Activated CD4-positive, alpha-beta memory T cell treated with anti-CD3 and anti-CD28 coated beads for 36 hours (primary cell): ENCODE results near the gene GPR155. TPM values are rescaled to one million over a fixed set of nuclear protein-coding genes. Genes with fewer than 3 reads are reported as not detected.

Experiments
- CTCF ChIA-PET: fragments of 350-600 bp; sonication (Branson Sonifier 250); formaldehyde crosslinking; loops from one replicate; lab custom pipeline; 2021; ENCODE audit warnings: antibody characterized with exemption, inconsistent platforms; lab: Charles Lee
- POLR2A ChIA-PET: fragments of 350-600 bp; sonication (Branson Sonifier 250); formaldehyde crosslinking; loops from one replicate; lab custom pipeline; 2021; ENCODE audit warnings: antibody characterized with exemption; lab: Charles Lee
- DNase-seq: peaks from one replicate; pipeline ENCODE4 v3.0.0-alpha.2; 2020
- H3K27ac Mint-ChIP-seq: one replicate; pipeline ENCODE4 v1.8.0; 2021; ENCODE audit warnings: mixed read lengths
- H3K27me3 Mint-ChIP-seq: one replicate; pipeline ENCODE4 v1.8.0; 2021; ENCODE audit warnings: mixed read lengths
- H3K36me3 Mint-ChIP-seq: one replicate; pipeline ENCODE4 v1.8.0; 2021; ENCODE audit warnings: mixed read lengths
- H3K4me1 Mint-ChIP-seq: one replicate; pipeline ENCODE4 v1.8.0; 2021; ENCODE audit warnings: low read depth, mixed read lengths
- H3K4me3 Mint-ChIP-seq: one replicate; pipeline ENCODE4 v1.8.0; 2021; ENCODE audit warnings: mild to moderate bottlenecking, mixed read lengths
- H3K9me3 Mint-ChIP-seq: one replicate; pipeline ENCODE4 v1.8.0; 2021; ENCODE audit warnings: mixed read lengths
- intact Hi-C: fragments of 100-400 bp; cut with micrococcal nuclease; formaldehyde crosslinking; loops from one replicate; pipeline ENCODE4 v1.15.1; 2023
- total RNA-seq, 2 experiments: library from RNA; stranded (reverse); gene quantifications; one replicate each; pipeline ENCODE4 v1.2.3, GENCODE V29; 2021

Gene GPR155
- total RNA-seq, 2 experiments from 2014 or later: 9.2 to 9.5 TPM

DNA sequence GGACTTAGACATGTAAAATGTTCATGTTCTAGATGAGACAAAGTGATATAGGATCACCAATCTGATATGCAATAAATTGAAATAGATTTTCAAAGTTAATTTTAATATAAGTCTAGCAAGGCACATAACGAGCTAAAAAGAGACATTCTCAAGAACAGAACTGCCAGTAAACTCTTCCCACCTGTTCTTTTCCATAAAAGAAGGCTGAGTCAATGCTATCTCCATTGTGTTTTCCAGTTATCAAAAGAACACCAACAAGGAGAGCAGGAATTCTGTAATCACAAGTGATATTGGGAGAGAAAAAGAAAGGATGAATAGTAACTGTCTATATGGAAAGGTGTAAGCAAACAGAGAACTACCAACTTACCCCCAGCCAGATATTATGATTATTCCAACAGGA is 25.6 kb downstream of the GPR155 start:
- DNase-seq: no peak
- no peak overlapping the region for H3K27ac Mint-ChIP-seq
- no peaks in the 10 kb centered on the region for H3K9me3 Mint-ChIP-seq
- no peak overlapping the region for H3K4me3 Mint-ChIP-seq
- ChIA-PET CTCF (interaction anchor here (0.8 to 5.6 kb wide), 15 partner anchors 12 to 238 kb away, joined by 3 to 159 read pairs (median 21); partner anchors contain the start of gene GPR155), POLR2A (no interaction called here)
- intact Hi-C loops: no loop called here
- H3K27me3 Mint-ChIP-seq: no peaks in the 10 kb centered on the region
- peaks cover 7% of the 10 kb centered on the region for H3K36me3 Mint-ChIP-seq
- no peaks in the 10 kb centered on the region for H3K4me1 Mint-ChIP-seq

DNA sequence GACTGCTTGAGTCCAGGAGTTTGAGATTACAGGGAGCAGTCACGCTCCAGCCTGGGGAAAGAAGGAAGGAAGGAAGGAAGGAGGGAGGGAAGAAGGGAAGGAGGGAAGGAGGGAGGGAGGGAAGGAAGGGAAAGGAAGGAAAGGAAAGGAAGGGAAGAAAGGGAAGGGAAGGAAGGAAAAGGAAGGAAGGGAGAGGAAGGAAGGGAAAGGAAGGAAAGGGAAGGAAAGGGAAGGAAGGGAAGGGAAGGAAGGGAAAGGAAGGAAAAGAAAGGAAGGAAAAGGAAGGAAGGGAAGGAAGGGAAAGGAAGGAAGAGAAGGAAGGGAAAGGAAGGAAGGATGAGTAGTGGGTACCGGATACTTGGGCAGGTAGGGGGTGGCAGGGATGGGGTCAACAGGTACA is 32.3 kb downstream of the GPR155 start:
- Mint-ChIP-seq H3K4me3 (no peak overlapping the region), H3K4me1 (peaks cover 7% of the 10 kb centered on the region), H3K27ac (no peak overlapping the region), H3K9me3 (no peaks in the 10 kb centered on the region), H3K36me3 (peaks cover 10% of the 10 kb centered on the region), H3K27me3 (no peaks in the 10 kb centered on the region)
- ChIA-PET CTCF (interaction anchor here (1.8 kb wide), 1 partner anchor 9 kb away, joined by 11 read pairs; no protein-coding TSS in a partner anchor), POLR2A (no interaction called here)
- DNase-seq: no peak
- intact Hi-C loops: no loop called here

DNA sequence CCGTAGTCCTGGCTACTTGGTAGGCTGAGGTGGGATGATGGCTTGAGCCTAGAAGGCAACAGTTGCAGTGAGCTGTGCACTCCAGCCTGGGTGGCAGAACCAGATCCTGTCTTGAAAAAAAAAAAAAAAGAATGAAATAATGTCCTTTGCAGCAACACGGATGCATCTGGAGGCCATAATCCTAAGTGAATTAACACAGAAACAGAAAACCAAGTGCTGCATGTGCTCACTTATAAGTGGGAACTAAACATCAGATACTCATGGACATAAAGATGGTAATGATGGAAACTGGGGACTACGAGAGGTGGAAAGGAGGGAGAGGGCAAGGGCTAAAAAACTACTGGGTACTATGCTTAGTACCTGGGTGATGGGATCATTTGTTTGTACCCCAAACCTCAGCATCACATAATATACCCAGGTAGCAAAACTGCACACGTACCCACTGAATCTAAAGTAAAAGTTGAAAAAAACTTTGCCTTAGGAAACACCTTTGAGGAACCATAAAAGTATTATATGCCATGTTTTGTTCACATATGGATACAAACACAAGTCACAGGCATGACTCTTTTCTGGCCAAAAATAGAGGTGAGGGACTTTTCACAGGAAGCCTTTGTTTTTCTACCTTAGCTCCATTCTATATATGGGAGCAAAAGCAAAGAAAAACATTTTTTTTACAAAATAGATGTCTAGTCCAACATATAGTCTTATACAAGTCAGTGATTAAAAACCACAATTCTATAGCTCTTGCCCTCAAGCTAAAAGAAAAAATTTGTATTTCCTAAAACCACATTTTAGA is 36.6 kb downstream of the GPR155 start:
- peaks cover 18% of the 10 kb centered on the region for H3K36me3 Mint-ChIP-seq
- no peak overlapping the region for H3K27ac Mint-ChIP-seq
- intact Hi-C loops: no loop called here
- no peaks in the 10 kb centered on the region for H3K9me3 Mint-ChIP-seq
- H3K4me1 Mint-ChIP-seq: peaks cover 7% of the 10 kb centered on the region
- H3K27me3 Mint-ChIP-seq: no peaks in the 10 kb centered on the region
- ChIA-PET CTCF (interaction anchor here (1.3 kb wide), 1 partner anchor 13 kb away, joined by 6 read pairs; no protein-coding TSS in a partner anchor), POLR2A (no interaction called here)
- no peak overlapping the region for H3K4me3 Mint-ChIP-seq
- DNase-seq: no peak

DNA sequence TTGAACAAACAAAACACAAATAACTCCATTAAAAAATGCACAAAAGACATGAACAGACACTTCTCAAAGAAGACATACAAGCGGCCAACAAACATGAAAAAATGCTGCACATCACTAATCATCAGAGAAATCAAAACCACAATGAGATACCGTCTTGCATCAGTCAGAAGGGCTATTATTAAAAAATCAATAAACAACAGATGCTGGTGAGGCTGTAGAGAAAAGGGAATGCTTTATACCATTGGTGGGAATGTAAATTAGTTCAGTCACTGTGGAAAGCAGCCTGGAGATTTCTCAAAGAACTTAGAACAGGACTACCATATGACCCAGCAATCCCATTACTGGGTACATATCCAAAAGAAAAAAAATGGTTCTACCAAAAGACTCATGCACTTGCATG is 37.8 kb downstream of the GPR155 start:
- ChIA-PET POLR2A (no interaction called here), CTCF (no interaction called here)
- no peak overlapping the region for H3K27ac Mint-ChIP-seq
- DNase-seq: no peak
- H3K4me3 Mint-ChIP-seq: no peak overlapping the region
- peaks cover 7% of the 10 kb centered on the region for H3K4me1 Mint-ChIP-seq
- peaks cover 22% of the 10 kb centered on the region for H3K36me3 Mint-ChIP-seq
- intact Hi-C loops: no loop called here
- no peaks in the 10 kb centered on the region for H3K27me3 Mint-ChIP-seq
- no peaks in the 10 kb centered on the region for H3K9me3 Mint-ChIP-seq

DNA sequence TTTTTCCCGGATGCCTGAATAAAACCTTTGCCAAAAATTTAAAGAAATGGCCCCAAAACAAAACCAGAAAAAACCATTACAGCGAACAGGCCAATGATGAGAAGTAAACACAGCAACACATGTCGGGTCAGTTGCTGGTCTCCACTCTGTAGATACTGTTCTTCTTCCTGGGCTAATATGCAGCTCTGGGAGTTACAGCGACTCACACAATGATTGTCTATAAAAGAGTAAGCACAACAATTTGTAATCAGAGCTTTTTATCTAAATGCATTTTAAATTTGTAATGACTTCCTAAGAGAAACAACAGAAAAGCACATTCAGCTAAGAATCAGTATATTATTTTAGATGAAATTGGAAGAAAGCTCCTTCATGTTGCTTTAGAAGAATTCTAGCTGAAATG is 40.3 kb downstream of the GPR155 start:
- H3K27me3 Mint-ChIP-seq: no peaks in the 10 kb centered on the region
- ChIA-PET CTCF (interaction anchor here (0.9 kb wide), 1 partner anchor 16 kb away, joined by 3 read pairs; no protein-coding TSS in a partner anchor), POLR2A (no interaction called here)
- H3K9me3 Mint-ChIP-seq: no peaks in the 10 kb centered on the region
- intact Hi-C loops: no loop called here
- DNase-seq: no peak
- H3K4me3 Mint-ChIP-seq: no peak overlapping the region
- peaks cover 7% of the 10 kb centered on the region for H3K4me1 Mint-ChIP-seq
- H3K27ac Mint-ChIP-seq: no peak overlapping the region
- peaks cover 21% of the 10 kb centered on the region for H3K36me3 Mint-ChIP-seq

DNA sequence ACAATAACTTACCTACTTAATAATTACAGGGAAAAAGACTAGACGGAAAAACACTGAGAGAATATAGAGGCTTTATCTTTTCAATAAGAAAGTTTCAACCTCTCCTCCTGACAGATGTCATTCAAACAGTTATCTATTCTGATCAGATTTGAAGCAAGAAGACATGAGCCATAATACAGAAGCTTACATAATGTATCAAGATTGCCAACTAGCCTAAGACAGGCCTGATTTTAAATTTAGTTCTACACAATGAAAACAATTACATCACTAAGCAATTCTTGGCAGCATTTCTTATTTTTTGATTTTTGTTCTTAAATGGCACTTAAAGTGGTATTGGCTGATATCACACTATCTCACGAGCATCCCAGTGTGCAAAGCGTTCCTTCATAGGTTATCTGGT is 41.6 kb downstream of the GPR155 start:
- CTCF ChIA-PET: no interaction called here
- DNase-seq: no peak
- peaks cover 21% of the 10 kb centered on the region for H3K36me3 Mint-ChIP-seq

DNA sequence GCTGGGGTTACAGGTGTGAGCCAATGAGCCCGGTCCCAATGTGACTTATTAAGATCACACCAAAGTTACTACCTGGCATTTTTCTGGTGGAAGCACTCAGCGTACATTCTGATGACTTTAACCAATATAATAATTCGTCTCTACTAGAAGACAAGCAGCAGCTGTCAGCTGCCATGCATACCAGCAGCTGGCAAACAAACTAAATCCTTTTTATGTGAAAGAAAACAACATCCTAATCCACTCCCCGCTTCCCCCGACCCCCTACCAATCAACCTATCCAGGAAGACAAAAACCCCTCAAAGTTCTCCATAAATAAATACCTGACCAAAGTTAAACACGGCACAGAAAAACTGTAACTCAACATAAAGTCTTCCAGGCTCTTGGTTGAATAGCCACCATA is 42.1 kb downstream of the GPR155 start:
- H3K27me3 Mint-ChIP-seq: no peaks in the 10 kb centered on the region
- H3K36me3 Mint-ChIP-seq: peaks cover 19% of the 10 kb centered on the region
- intact Hi-C loops: no loop called here
- ChIA-PET CTCF (no interaction called here), POLR2A (no interaction called here)
- no peak overlapping the region for H3K4me3 Mint-ChIP-seq
- no peak for DNase-seq
- H3K9me3 Mint-ChIP-seq: no peaks in the 10 kb centered on the region
- H3K4me1 Mint-ChIP-seq: no peaks in the 10 kb centered on the region
- H3K27ac Mint-ChIP-seq: no peak overlapping the region

More for the DNA sequence above, 41.6 kb downstream of the GPR155 start:
- intact Hi-C loops: no loop called here
- H3K4me3 Mint-ChIP-seq: no peak overlapping the region
- POLR2A ChIA-PET: no interaction called here
- H3K4me1 Mint-ChIP-seq: peaks cover 3% of the 10 kb centered on the region
- H3K27me3 Mint-ChIP-seq: no peaks in the 10 kb centered on the region
- H3K9me3 Mint-ChIP-seq: no peaks in the 10 kb centered on the region
- H3K27ac Mint-ChIP-seq: no peak overlapping the region

DNA sequence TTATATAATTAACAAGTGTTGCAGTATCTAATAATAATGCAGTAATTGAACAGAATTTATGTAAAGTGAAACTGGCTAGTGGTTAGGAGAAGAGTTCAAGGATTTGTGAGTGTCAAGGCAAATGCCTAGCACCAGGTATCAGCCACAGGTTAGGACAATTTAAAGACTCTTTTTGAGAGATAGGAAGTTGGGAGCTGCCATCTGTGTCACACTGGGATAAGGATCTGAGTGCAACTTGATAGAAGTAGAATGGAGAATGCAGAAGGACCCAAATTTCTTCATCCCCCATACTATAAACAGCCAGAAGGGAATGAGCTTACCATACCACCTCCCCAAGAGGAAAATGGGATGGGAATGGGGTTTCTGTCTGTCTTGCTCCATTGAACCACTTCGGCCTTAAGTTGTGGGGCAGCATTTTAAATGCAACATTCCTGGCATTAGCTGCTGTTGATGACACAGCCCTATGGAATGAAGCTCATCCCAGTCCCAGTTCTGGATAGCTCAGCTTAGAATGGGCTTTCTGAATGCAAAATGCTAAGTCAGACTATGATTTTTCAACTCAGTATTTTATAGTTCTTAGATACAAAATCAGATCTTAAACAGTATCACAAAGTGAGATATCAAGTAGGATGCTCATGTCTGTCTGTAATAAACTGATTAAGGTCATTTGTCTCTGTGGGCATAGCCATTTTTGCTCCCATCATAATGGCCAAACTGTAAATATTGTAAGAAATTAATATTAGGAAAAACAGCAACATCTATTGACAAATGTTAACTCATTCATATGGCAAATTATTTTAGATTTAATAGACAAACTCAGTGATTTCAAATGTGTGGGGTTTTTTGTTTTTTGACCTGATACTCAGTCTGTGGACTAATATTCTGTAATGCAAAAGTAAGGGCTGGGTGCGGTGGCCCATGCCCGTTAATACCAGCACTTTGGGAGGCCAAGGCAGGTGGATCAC is 44.0 kb downstream of the GPR155 start:
- no peak for DNase-seq
- intact Hi-C loops: no loop called here
- no peak overlapping the region for H3K4me3 Mint-ChIP-seq
- no peaks in the 10 kb centered on the region for H3K9me3 Mint-ChIP-seq
- H3K27me3 Mint-ChIP-seq: no peaks in the 10 kb centered on the region
- no peaks in the 10 kb centered on the region for H3K4me1 Mint-ChIP-seq
- ChIA-PET POLR2A (no interaction called here), CTCF (interaction anchor here (1.2 kb wide), 1 partner anchor 20 kb away, joined by 4 read pairs; no protein-coding TSS in a partner anchor)
- H3K27ac Mint-ChIP-seq: no peak overlapping the region
- H3K36me3 Mint-ChIP-seq: peaks cover 10% of the 10 kb centered on the region

DNA sequence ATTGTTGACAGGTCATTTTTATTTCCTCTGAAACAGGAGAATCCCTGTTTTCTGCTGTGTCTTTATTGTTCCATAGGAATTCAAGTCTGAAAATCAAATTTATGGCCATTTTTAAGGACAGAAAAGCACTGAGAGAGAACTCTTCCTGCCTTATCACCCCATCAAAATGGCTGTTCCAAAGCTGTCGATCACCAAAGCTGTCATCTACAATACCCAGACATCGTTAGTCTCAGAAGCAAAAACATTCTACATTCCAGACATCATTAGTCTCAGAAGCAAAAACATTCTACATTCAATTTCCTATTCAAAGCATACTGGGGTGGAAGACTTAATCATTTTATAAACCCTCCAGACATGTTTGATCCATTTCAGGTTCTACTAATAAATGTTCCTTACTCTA is 46.9 kb downstream of the GPR155 start:
- POLR2A ChIA-PET: no interaction called here
- no peaks in the 10 kb centered on the region for H3K4me1 Mint-ChIP-seq
- CTCF ChIA-PET: no interaction called here
- no peak overlapping the region for H3K4me3 Mint-ChIP-seq
- no peak for DNase-seq
- no peak overlapping the region for H3K27ac Mint-ChIP-seq
- H3K27me3 Mint-ChIP-seq: no peaks in the 10 kb centered on the region
- peaks cover 12% of the 10 kb centered on the region for H3K36me3 Mint-ChIP-seq
- H3K9me3 Mint-ChIP-seq: no peaks in the 10 kb centered on the region
- intact Hi-C loops: no loop called here

DNA sequence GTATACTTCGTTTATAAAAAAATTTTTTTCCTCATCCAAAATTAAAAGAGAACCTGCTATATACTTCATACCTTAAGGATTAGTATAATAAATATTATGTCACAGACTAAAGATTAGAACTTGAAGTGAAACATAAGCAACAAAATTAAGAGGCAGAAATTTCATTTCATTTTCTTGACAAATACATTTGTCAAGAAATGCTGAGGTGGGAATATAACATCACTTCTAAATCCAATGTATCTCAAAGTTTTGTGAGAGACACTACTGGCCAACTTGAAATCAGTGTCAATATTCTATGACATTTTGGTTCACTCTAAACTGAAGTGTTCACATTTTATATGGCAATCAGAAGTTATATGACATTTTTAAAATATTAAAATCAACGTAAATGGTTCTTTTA is 47.5 kb downstream of the GPR155 start:
- Mint-ChIP-seq H3K27me3 (no peaks in the 10 kb centered on the region), H3K4me1 (no peaks in the 10 kb centered on the region), H3K4me3 (no peak overlapping the region), H3K36me3 (peaks cover 9% of the 10 kb centered on the region), H3K9me3 (no peaks in the 10 kb centered on the region), H3K27ac (no peak overlapping the region)
- intact Hi-C loops: no loop called here
- POLR2A ChIA-PET: no interaction called here
- CTCF ChIA-PET: no interaction called here
- no peak for DNase-seq

DNA sequence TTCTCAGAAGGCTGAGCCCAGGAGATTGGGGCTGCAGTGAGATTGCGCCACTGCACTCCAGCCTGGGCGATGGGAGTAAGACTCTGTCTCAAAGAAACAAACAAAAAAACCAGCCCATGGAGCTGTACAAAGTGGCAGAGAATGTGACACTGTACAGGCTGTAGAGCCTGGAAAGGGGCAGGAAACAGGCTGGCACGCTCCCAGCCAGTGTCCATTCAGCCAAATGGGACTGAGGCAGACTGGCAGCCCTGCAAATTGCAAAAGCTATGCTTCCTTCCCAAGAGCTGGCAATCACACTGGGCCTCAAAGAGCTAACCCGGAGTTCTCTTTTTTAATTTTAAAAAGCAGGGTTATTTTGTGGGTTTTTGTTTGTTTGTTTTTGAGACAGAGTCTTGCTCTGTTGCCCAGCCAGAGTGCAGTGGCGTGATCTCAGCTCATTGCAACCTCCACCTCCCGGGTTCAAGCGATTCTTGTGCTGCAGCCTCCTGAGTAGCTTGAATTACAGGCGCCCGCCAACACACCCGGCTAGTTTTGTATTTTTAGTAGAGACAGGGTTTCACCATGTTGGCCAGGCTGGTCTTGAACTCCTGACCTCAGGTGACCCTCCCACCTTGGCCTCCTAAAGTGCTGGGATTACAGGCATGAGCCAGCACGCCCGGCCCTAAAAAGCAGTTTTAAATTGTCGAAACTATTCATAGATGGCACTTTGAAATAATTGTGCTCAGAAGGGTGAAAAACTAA is 48.5 kb downstream of the GPR155 start:
- no peak for DNase-seq
- ChIA-PET POLR2A (no interaction called here), CTCF (no interaction called here)
- Mint-ChIP-seq H3K4me1 (no peaks in the 10 kb centered on the region), H3K4me3 (no peak overlapping the region), H3K36me3 (peaks cover 11% of the 10 kb centered on the region), H3K27me3 (no peaks in the 10 kb centered on the region), H3K9me3 (no peaks in the 10 kb centered on the region), H3K27ac (no peak overlapping the region)
- intact Hi-C loops: no loop called here
